AG04449 (cell line): ENCODE measurements around the gene KDM1A.
A peak's percentile ranks its signal among the peaks of the same experiment; 100 is the strongest.

ENCODE experiments used
- CTCF ChIA-PET: fragments of 350-600 bp; formaldehyde crosslinking; extraction: SDS; loops from one replicate; lab custom pipeline; 2021; ENCODE audit warnings: antibody characterized with exemption; lab: Yijun Ruan, JAX
- POLR2A ChIA-PET: fragments of 400-600, 350-600 bp; formaldehyde crosslinking; extraction: SDS; loops from one replicate; lab custom pipeline; 2020; ENCODE audit warnings: antibody characterized with exemption, inconsistent platforms; lab: Yijun Ruan, JAX
- DNase-seq: peaks from one replicate; pipeline ENCODE4 v3.0.0-alpha.2; 2010; ENCODE audit warnings: low read depth, low spot score
- H3K4me3 ChIP-seq: 2 replicates; pipeline ENCODE4 v1.5.1; 2011; ENCODE audit warnings: low read depth, mild to moderate bottlenecking, control low read depth, low read length
- TF ChIP-seq, protein P1 (sequence below): IDR thresholded peaks from one replicate; pipeline ENCODE4 v1.5.1; 2011; ENCODE audit warnings: mild to moderate bottlenecking, moderate library complexity, low read length, control low read depth, inconsistent platforms; ENCODE audit not compliant: insufficient read depth; ENCODE audit errors: missing control alignments

The KDM1A gene

DNA sequence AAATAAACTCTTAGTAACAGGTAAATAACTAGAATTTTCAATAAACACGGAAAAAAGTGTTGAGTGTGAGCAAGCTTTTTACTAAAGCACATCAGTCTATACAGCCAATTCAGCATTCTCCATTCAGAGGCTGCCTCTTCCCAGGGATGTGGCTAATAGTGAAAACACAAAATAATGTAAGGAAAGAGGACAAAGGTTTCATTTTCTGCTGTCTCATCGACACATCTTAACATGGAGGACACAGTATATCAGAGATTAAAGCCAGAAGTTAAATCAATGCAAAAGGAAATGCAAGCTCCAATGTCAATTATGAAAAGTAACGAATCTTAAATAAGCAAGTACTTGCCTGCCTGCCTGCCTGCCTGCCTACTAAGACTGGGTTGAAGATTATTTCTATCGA is 106.2 kb downstream of the KDM1A start:
- DNase-seq, result no peak
- no peak overlapping the region for H3K4me3 ChIP-seq
- CTCF ChIA-PET, result interaction anchor here (1.6 kb wide), 1 partner anchor 26 kb away, joined by 5 read pairs; no protein-coding TSS in a partner anchor
- TF ChIP-seq, protein P1, sequence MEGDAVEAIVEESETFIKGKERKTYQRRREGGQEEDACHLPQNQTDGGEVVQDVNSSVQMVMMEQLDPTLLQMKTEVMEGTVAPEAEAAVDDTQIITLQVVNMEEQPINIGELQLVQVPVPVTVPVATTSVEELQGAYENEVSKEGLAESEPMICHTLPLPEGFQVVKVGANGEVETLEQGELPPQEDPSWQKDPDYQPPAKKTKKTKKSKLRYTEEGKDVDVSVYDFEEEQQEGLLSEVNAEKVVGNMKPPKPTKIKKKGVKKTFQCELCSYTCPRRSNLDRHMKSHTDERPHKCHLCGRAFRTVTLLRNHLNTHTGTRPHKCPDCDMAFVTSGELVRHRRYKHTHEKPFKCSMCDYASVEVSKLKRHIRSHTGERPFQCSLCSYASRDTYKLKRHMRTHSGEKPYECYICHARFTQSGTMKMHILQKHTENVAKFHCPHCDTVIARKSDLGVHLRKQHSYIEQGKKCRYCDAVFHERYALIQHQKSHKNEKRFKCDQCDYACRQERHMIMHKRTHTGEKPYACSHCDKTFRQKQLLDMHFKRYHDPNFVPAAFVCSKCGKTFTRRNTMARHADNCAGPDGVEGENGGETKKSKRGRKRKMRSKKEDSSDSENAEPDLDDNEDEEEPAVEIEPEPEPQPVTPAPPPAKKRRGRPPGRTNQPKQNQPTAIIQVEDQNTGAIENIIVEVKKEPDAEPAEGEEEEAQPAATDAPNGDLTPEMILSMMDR, result no peak
- POLR2A ChIA-PET, result no interaction called here

DNA sequence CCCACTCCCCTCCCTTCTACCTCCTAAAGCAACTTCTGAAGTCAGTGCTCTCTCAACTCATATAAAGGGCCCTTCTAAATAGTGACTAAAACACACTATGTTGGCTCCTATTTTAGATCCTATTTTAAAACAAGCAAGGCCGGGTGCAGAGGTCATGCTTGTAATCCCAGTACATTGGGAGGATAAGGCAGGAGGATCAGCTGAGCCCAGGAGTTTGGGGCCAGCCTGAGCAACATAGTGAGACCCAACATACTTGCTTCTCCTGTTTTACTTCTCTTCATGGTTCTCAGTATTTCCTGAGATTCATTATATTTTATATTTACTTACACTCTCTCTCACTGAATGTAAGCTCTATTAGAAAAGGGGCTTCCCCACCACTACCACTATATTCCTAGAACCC is 106.9 kb downstream of the KDM1A start:
- CTCF ChIA-PET, result interaction anchor here (0.9 to 2.3 kb wide), 3 partner anchors 12 to 58 kb away, joined by 3 to 11 read pairs (median 5); no protein-coding TSS in a partner anchor
- POLR2A ChIA-PET, result no interaction called here
- TF ChIP-seq, protein P1, result no peak

DNA sequence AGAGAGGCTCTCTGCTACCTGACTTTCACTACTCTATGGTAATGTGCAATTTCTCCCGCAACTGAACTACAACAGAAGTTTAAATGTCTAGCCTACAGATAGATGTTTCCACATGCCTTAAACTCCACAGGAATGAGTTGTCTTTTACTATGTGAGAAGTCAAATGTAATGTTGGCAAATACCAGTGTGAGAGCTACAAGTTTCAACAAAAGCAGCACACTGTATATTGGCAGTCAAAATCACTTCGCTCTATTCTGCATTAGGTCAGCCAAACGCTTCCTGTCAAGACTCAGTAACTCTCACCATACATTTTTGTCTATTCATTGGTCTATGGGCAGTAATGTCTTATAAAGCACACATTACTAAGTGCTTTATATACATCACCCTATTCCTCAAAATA is 107.5 kb downstream of the KDM1A start:
- peak; percentile 59 for DNase-seq
- no peak overlapping the region for H3K4me3 ChIP-seq
- ChIA-PET POLR2A (no interaction called here), CTCF (interaction anchor here (0.9 to 2.3 kb wide), 4 partner anchors 13 to 57 kb away, joined by 3 to 11 read pairs (median 4); no protein-coding TSS in a partner anchor)
- TF ChIP-seq, protein P1, result no peak

More for the DNA sequence above, 106.9 kb downstream of the KDM1A start:
- no peak overlapping the region for H3K4me3 ChIP-seq
- no peak for DNase-seq

DNA sequence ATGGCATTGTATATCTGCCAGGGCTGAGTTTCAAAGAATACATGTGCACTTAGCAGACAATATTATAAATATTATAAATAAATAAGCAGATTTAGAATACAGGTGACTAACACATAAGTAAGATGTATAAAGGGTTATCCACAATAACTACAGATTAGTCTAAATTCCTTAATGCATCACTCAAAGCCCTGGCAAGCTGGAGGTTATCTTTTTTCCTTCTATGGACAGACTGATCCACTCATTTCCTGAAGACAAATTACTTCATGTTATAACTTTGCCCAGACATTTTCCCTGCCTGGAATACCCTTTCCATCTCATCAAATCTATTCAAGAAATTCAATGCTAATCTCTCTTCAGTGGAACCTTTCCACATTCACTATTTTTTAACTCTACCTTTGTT is 110.6 kb downstream of the KDM1A start:
- ChIA-PET CTCF (no interaction called here), POLR2A (no interaction called here)
- TF ChIP-seq, protein P1, result no peak
- H3K4me3 ChIP-seq, result no peak overlapping the region
- DNase-seq, result no peak

DNA sequence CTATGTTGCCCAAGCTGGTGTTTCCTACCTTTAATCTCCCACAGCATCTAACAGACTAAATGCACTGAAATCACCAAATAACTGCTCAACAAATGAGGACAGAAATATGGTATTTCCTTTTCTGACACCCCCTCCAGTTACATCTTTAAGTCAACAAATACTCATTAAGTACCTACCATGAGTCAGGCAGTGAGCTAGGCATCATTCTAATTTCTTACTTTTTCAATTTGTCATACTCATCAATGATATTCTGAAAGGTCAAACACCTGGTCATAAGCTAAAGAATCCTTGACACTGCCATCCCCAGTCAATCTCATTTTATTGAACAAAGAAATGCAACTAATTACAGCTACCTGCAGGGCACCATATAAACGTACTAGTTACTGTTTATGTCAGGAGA is 112.8 kb downstream of the KDM1A start:
- ChIA-PET POLR2A (no interaction called here), CTCF (interaction anchor here (0.9 to 3.3 kb wide), 4 partner anchors 28 to 52 kb away, joined by 3 to 10 read pairs (median 6); no protein-coding TSS in a partner anchor)
- TF ChIP-seq, protein P1, result no peak
- DNase-seq, result no peak
- no peak overlapping the region for H3K4me3 ChIP-seq
